Measurements from ENCODE around the gene COQ10A. TPM values are rescaled to one million over a fixed set of nuclear protein-coding genes. Genes with fewer than 3 reads are reported as not detected.

COQ10A gene
- total RNA-seq (6.4 and 9.1 TPM in 2 replicates), polyA plus RNA-seq (14.2 and 16.2 TPM in 2 replicates), polyA minus RNA-seq (ENCODE audit: low replicate concordance) (5.3 and 5.6 TPM in 2 replicates)
- polyA plus RNA-seq (2012), result 5.9 and 8.4 TPM in 2 replicates

DNA sequence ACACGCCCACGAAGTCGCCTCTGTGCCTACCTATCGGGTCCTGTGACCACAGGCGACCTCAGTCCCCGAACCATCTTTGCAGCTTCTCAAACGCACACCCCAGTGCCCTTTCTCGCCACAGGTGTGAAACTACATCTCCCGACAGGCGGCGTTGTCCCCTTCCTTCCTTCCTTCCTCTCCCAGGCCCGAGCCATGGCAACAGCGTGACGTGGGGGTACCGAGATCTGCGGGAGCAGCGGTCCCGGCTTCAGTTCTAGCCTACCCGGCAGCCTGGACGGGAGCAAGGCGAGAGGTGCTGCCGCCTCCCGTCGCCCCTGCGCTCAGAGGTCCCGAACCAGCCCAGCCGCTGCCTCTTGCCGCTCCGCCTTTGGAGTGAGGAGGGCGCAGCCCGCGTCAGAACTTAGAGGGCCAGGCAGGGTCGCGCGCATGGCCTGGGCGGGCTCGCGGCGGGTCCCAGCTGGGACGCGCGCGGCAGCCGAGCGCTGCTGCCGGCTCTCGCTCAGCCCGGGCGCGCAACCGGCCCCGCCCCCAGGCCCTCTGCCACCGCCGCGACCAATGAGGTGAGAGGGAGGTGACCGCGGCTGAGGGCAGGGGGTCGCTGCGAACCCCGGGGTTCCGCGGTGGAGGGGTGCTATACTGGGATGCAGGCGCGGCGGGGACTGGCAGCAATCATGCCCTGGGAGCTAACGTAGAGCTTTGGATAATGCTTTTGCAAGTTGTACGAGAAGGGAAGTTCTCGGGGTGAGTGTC is at the start of gene COQ10A:
Gene COQ10A, plus strand, starts transcription at position 250 of the 750 bp plus-strand sequence. Its CDS starts 177 bp downstream, at position 427.
- DNase-seq (ENCODE audit: low read depth in 2 of 2), result peak; percentile 80 to 84
- H3K27me3 ChIP-seq (ENCODE audit: control insufficient read depth, insufficient read depth, low read length), result no peaks in the 10 kb centered on the region
- H3K4me3 ChIP-seq (replicated peaks in 1 of 4; ENCODE audit: control extremely low read depth in 1 of 4, insufficient read depth in 1 of 4, low read depth in 3 of 4, low read length in 4 of 4), result peak within 1 kb of the TSS; percentile 68 to 82 (median 74)
- no peaks in the 10 kb centered on the region for H4K20me1 ChIP-seq (ENCODE audit: control insufficient read depth, extremely low read depth, insufficient read depth, low read length)
- H3K79me2 ChIP-seq (ENCODE audit: control insufficient read depth, insufficient read depth, low read length), result no peaks in the 10 kb centered on the region
- peak within 1 kb of the TSS; percentile 81 for H3K9ac ChIP-seq (ENCODE audit: insufficient read depth, low read length)
- peaks cover 4% of the 10 kb centered on the region for H3K36me3 ChIP-seq (ENCODE audit: control insufficient read depth, insufficient read depth, low read length)
- H3K9me3 ChIP-seq (ENCODE audit: control insufficient read depth, insufficient read depth, low read depth, low read length), result no peaks in the 10 kb centered on the region
- peak within 1 kb of the TSS; percentile 93 for H3K4me2 ChIP-seq (ENCODE audit: extremely low read depth, insufficient read depth, low read length)
- H2AFZ ChIP-seq (ENCODE audit: low read length), result peak within 1 kb of the TSS; percentile 89
- H3K27ac ChIP-seq (ENCODE audit: insufficient read depth, low read length), result peak within 1 kb of the TSS; percentile 92
- no peak for TF ChIP-seq EZH2 (IDR thresholded peaks at IDR 0.05; ENCODE audit: low read length, missing control alignments)
- TF ChIP-seq, protein P1, sequence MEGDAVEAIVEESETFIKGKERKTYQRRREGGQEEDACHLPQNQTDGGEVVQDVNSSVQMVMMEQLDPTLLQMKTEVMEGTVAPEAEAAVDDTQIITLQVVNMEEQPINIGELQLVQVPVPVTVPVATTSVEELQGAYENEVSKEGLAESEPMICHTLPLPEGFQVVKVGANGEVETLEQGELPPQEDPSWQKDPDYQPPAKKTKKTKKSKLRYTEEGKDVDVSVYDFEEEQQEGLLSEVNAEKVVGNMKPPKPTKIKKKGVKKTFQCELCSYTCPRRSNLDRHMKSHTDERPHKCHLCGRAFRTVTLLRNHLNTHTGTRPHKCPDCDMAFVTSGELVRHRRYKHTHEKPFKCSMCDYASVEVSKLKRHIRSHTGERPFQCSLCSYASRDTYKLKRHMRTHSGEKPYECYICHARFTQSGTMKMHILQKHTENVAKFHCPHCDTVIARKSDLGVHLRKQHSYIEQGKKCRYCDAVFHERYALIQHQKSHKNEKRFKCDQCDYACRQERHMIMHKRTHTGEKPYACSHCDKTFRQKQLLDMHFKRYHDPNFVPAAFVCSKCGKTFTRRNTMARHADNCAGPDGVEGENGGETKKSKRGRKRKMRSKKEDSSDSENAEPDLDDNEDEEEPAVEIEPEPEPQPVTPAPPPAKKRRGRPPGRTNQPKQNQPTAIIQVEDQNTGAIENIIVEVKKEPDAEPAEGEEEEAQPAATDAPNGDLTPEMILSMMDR (conservative IDR thresholded peaks at IDR 0.05 in 1 of 2, IDR thresholded peaks at IDR 0.05 in 1 of 2; ENCODE audit: low read depth in 1 of 2, low read length in 2 of 2), result peak; percentile 56 to 75
- peaks cover 6% of the 10 kb centered on the region for H3K4me1 ChIP-seq (ENCODE audit: control insufficient read depth, extremely low read depth, insufficient read depth, low read length)

DNA sequence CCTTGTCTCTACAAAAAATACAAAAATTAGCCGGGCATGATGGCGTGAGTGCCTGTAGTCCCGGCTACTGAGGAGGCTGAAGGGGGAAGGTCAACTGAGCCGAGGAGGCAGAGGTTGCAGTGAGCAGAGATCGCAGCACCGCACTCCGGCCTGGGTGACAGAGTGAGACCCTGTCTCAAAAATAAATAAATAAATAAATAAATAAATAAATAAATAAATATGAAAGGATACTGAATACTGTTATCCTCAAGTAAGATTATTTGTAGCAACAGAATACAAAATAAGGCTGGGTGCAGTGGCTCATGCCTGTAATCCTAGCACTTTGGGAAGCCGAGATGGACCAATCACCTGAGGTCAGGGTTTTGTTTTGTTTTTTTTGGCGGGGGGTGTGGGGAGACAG is 46.9 kb upstream of the COQ10A start:
- Histone ChIP-seq H3K4me2 (ENCODE audit: extremely low read depth, insufficient read depth, low read length) (peak overlapping the region; percentile 32), H3K27ac (ENCODE audit: insufficient read depth, low read length) (no peak overlapping the region), H2AFZ (ENCODE audit: low read length) (no peak overlapping the region), H3K9ac (ENCODE audit: insufficient read depth, low read length) (no peak overlapping the region), H3K4me1 (ENCODE audit: control insufficient read depth, extremely low read depth, insufficient read depth, low read length) (peaks cover 16% of the 10 kb centered on the region), H3K36me3 (ENCODE audit: control insufficient read depth, insufficient read depth, low read length) (peaks cover 6% of the 10 kb centered on the region), H3K9me3 (ENCODE audit: control insufficient read depth, insufficient read depth, low read depth, low read length) (no peaks in the 10 kb centered on the region), H3K4me3 (replicated peaks in 1 of 4; ENCODE audit: control extremely low read depth in 1 of 4, insufficient read depth in 1 of 4, low read depth in 3 of 4, low read length in 4 of 4) (peak overlapping the region in 2 of 4 experiments; percentile 43 to 87), H3K27me3 (ENCODE audit: control insufficient read depth, insufficient read depth, low read length) (no peaks in the 10 kb centered on the region), H3K79me2 (ENCODE audit: control insufficient read depth, insufficient read depth, low read length) (peaks cover 35% of the 10 kb centered on the region), H4K20me1 (ENCODE audit: control insufficient read depth, extremely low read depth, insufficient read depth, low read length) (no peaks in the 10 kb centered on the region)
- DNase-seq (ENCODE audit: low read depth in 2 of 2), result no peak
- no peak for TF ChIP-seq EZH2 (IDR thresholded peaks at IDR 0.05; ENCODE audit: low read length, missing control alignments)
- TF ChIP-seq, protein P1 (conservative IDR thresholded peaks at IDR 0.05 in 1 of 2, IDR thresholded peaks at IDR 0.05 in 1 of 2; ENCODE audit: low read depth in 1 of 2, low read length in 2 of 2), result no peak

GRCh38 chr12:56220611-56221231 is 46.0 kb upstream of the COQ10A start:
- peaks cover 19% of the 10 kb centered on the region for H3K4me1 ChIP-seq (ENCODE audit: control insufficient read depth, extremely low read depth, insufficient read depth, low read length)
- H3K79me2 ChIP-seq (ENCODE audit: control insufficient read depth, insufficient read depth, low read length), result peaks cover 33% of the 10 kb centered on the region
- H2AFZ ChIP-seq (ENCODE audit: low read length), result no peak overlapping the region

More at GRCh38 chr12:56220611-56221231, 46.0 kb upstream of the COQ10A start:
- peak; percentile 57 to 63 for DNase-seq (ENCODE audit: low read depth in 2 of 2)
- peaks cover 4% of the 10 kb centered on the region for H3K36me3 ChIP-seq (ENCODE audit: control insufficient read depth, insufficient read depth, low read length)
- no peak for TF ChIP-seq EZH2 (IDR thresholded peaks at IDR 0.05; ENCODE audit: low read length, missing control alignments)
- TF ChIP-seq, protein P1 (conservative IDR thresholded peaks at IDR 0.05 in 1 of 2, IDR thresholded peaks at IDR 0.05 in 1 of 2; ENCODE audit: low read depth in 1 of 2, low read length in 2 of 2), result no peak
- H3K9me3 ChIP-seq (ENCODE audit: control insufficient read depth, insufficient read depth, low read depth, low read length), result no peaks in the 10 kb centered on the region
- peak overlapping the region; percentile 98 for H3K4me2 ChIP-seq (ENCODE audit: extremely low read depth, insufficient read depth, low read length)
- peak overlapping the region; percentile 97 for H3K27ac ChIP-seq (ENCODE audit: insufficient read depth, low read length)
- no peaks in the 10 kb centered on the region for H3K27me3 ChIP-seq (ENCODE audit: control insufficient read depth, insufficient read depth, low read length)
- H3K9ac ChIP-seq (ENCODE audit: insufficient read depth, low read length), result peak overlapping the region; percentile 93
- H4K20me1 ChIP-seq (ENCODE audit: control insufficient read depth, extremely low read depth, insufficient read depth, low read length), result no peaks in the 10 kb centered on the region
- peak overlapping the region; percentile 80 to 87 (median 84) for H3K4me3 ChIP-seq (replicated peaks in 1 of 4; ENCODE audit: control extremely low read depth in 1 of 4, insufficient read depth in 1 of 4, low read depth in 3 of 4, low read length in 4 of 4)
